Measurements from ENCODE around the gene SH3GL2.

GRCh38 chr9:17824616-17825264 lies 245.9 kb downstream of the SH3GL2 start:
- TF ChIP-seq POLR2A (IDR thresholded peaks at IDR 0.05; ENCODE audit: low read depth, low read length) (no peak), POLR2AphosphoS5 (IDR thresholded peaks at IDR 0.05; ENCODE audit: low read depth, low read length) (no peak), TAF1 (IDR thresholded peaks at IDR 0.05; ENCODE audit: borderline replicate concordance, low read depth, low read length) (no peak)
